Measurements from ENCODE around the gene KRTAP4-11. TPM values are rescaled to one million over a fixed set of nuclear protein-coding genes. Genes with fewer than 3 reads are reported as not detected.

Gene KRTAP4-11
- total and polyA plus RNA-seq, 2 of the 4 experiments (the other 2 are of a cell fraction), result not detected

DNA sequence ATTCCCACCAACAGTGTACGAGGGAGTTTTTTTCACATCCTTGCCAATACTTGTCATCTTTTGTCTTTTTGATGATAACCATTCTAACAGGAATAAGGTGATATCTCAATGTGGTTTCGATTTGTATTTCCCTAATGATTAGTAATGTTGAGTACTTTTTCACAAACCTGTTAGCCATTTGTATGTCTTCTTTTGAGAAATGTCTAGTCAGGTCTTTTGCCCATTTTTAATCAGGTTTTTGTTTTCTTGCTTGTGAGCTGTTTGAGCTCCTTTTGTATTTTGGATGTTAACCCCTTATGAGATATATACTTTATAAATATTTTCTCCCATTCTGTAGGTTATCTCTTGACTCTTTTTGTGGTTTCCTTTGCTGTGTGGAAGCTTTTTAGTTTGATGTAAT is 33.4 kb upstream of the KRTAP4-11 start:
- in situ Hi-C loops (cut with MboI; ENCODE audit: low sequenced_read_pairs), result no loop called here
- dilution Hi-C loops (cut with HindIII; ENCODE audit: low sequenced_read_pairs, unreplicated experiment), result no loop called here
- no peak overlapping the region for H3K4me3 ChIP-seq (ENCODE audit: insufficient read depth, low read depth, low read length)
- no peak overlapping the region for H3K4ac ChIP-seq (ENCODE audit: low read depth, low read length)
- no peak overlapping the region for H3K27ac ChIP-seq (ENCODE audit: insufficient read depth, low read length)
- no peaks in the 10 kb centered on the region for H3K4me1 ChIP-seq (ENCODE audit: control insufficient read depth, insufficient read depth, low read length)
- H4K91ac ChIP-seq (ENCODE audit: insufficient read depth, low read depth, low read length), result no peak overlapping the region
- H2AK9ac ChIP-seq (replicated peaks; ENCODE audit: low read depth, low read length, poor library complexity), result no peak overlapping the region
- H2AK5ac ChIP-seq (ENCODE audit: low read depth, low read length), result no peak overlapping the region
- H3K27me3 ChIP-seq (ENCODE audit: control insufficient read depth, insufficient read depth, low read length), result no peaks in the 10 kb centered on the region; the same call in 1 of the 2 replicates
- BruUV-seq (replicated peaks), result no TSS peak
- no peak overlapping the region for H2BK15ac ChIP-seq (ENCODE audit: low read depth, low read length)
- H4K20me1 ChIP-seq (ENCODE audit: insufficient read depth, low read length), result no peaks in the 10 kb centered on the region
- no peak overlapping the region for H2BK20ac ChIP-seq (ENCODE audit: low read depth, low read length)
- CTCF ChIA-PET, result no interaction called here
- no peak for DNase-seq
- H2AFZ ChIP-seq (replicated peaks; ENCODE audit: low read length, poor library complexity), result no peak overlapping the region
- intact Hi-C loops (cut with micrococcal nuclease), result no loop called here
- no peak overlapping the region for H3K14ac ChIP-seq (replicated peaks; ENCODE audit: low read depth, low read length)
- no peaks in the 10 kb centered on the region for H3K9me3 ChIP-seq (ENCODE audit: control insufficient read depth, insufficient read depth, low read length)
- no peak overlapping the region for H2BK120ac ChIP-seq (ENCODE audit: low read depth, low read length)
- H4K8ac ChIP-seq (ENCODE audit: low read depth in 2 of 2, low read length in 2 of 2), result no peak overlapping the region
- no peak for ATAC-seq (ENCODE audit: low read depth)
- H4K5ac ChIP-seq (ENCODE audit: low read depth, low read length), result no peak overlapping the region
- H3K18ac ChIP-seq (ENCODE audit: low read depth, low read length), result no peak overlapping the region
- TF ChIP-seq FOS (IDR thresholded peaks at IDR 0.05; ENCODE audit: low read depth, low read length) (no peak), MAFK (IDR thresholded peaks at IDR 0.05; ENCODE audit: low read depth, low read length) (peak; percentile 47)
- no peak overlapping the region for H3K9ac ChIP-seq (ENCODE audit: low read depth, low read length)
- no peak overlapping the region for H3K4me2 ChIP-seq (ENCODE audit: low read depth, low read length)
- no peaks in the 10 kb centered on the region for H3K36me3 ChIP-seq (ENCODE audit: control insufficient read depth, insufficient read depth, low read length)
- POLR2A ChIA-PET (ENCODE audit: unreplicated experiment), result no interaction called here
- no peak overlapping the region for H3K23ac ChIP-seq (ENCODE audit: low read depth, low read length)
- no peaks in the 10 kb centered on the region for H3K79me1 ChIP-seq (ENCODE audit: low read depth in 1 of 2, low read length in 2 of 2)
- H3K9me1 ChIP-seq (ENCODE audit: insufficient read depth, low read length), result no peaks in the 10 kb centered on the region
- no peak overlapping the region for H2BK5ac ChIP-seq (ENCODE audit: low read depth, low read length, poor library complexity, severe bottlenecking)
- no CpG with 5 or more reads among the region's 2 CpGs for WGBS, 2 experiments (ENCODE audit: extremely low coverage in 2 of 2, insufficient read length in 1 of 2)
- no peak overlapping the region for H3K56ac ChIP-seq (ENCODE audit: extremely low read depth, insufficient read depth, low read length)

Measured in IMR-90 (cell line).